ENCODE data around the gene STOML2. TPM values are rescaled to one million over a fixed set of nuclear protein-coding genes. Genes with fewer than 3 reads are reported as not detected.

The STOML2 gene
- total and polyA plus RNA-seq, 2 donors (not counting 3 experiments of a cell fraction or from before 2014, with no cell fraction given): 144 to 187 TPM

GRCh38 chr9:35085078-35085477 lies 17.9 kb downstream of the STOML2 start:
- Histone ChIP-seq H3K79me2 (ENCODE audit: control insufficient read depth, insufficient read depth, low read length) (no peaks in the 10 kb centered on the region), H3K27me3 (ENCODE audit: control insufficient read depth in 2 of 2, insufficient read depth in 2 of 2, low read length in 2 of 2) (no peaks in the 10 kb centered on the region), H3K9ac (replicated peaks; ENCODE audit: extremely low read depth, insufficient read depth, low read length) (no peak overlapping the region), H2AFZ (ENCODE audit: low read depth, low read length) (no peak overlapping the region), H3K9me3 (replicated peaks; ENCODE audit: control insufficient read depth, insufficient read depth, low read length) (no peaks in the 10 kb centered on the region), H3K9me1 (replicated peaks; ENCODE audit: control insufficient read depth, extremely low read depth, insufficient read depth, low read length) (no peaks in the 10 kb centered on the region), H4K20me1 (replicated peaks; ENCODE audit: control insufficient read depth, extremely low read depth, insufficient read depth, low read length) (no peaks in the 10 kb centered on the region), H3K4me1 (ENCODE audit: control insufficient read depth, extremely low read depth, insufficient read depth, low read length) (peaks cover 3% of the 10 kb centered on the region), H3K4me2 (ENCODE audit: insufficient read depth, low read length) (no peak overlapping the region), H3K4me3 (replicated peaks in 1 of 3; ENCODE audit: insufficient read depth in 1 of 3, low read depth in 1 of 3, low read length in 3 of 3) (no peak overlapping the region), H3K36me3 (ENCODE audit: control insufficient read depth in 2 of 2, extremely low read depth in 1 of 2, insufficient read depth in 2 of 2, low read length in 2 of 2) (peaks cover 2 to 13% of the 10 kb centered on the region in 2 experiments), H3K27ac (ENCODE audit: insufficient read depth, low read depth, low read length) (no peak overlapping the region)
- ChIA-PET CTCF (no interaction called here), POLR2A (interaction anchor here (0.7 kb wide), 1 partner anchor 12 kb away, joined by 3 read pairs; no protein-coding TSS in a partner anchor)
- TF ChIP-seq POLR2A (IDR thresholded peaks at IDR 0.05; ENCODE audit: low read depth, low read length) (no peak), CTCF (IDR thresholded peaks at IDR 0.05; ENCODE audit: extremely low read depth in 1 of 2, insufficient read depth in 1 of 2, low read depth in 1 of 2, low read length in 2 of 2) (no peak), EZH2 (IDR thresholded peaks at IDR 0.05; ENCODE audit: borderline replicate concordance, low read depth, low read length, severe bottlenecking) (no peak), JUN (IDR thresholded peaks at IDR 0.05; ENCODE audit: borderline replicate concordance, insufficient read depth, insufficient read length, low read depth) (no peak), GATA2 (IDR thresholded peaks at IDR 0.05; ENCODE audit: insufficient read depth, insufficient read length, low read depth, low read length) (no peak), POLR2AphosphoS5 (IDR thresholded peaks at IDR 0.05; ENCODE audit: insufficient read depth, low read depth, low read length) (no peak), MAX (IDR thresholded peaks at IDR 0.05; ENCODE audit: insufficient read depth, insufficient read length) (no peak), FOS (IDR thresholded peaks at IDR 0.05; ENCODE audit: borderline replicate concordance, insufficient read depth, low read length) (no peak), MYC (IDR thresholded peaks at IDR 0.05; ENCODE audit: low read depth, low read length) (no peak)
- no TSS peak for BruUV-seq (replicated peaks)
- DNase-seq (ENCODE audit: low read depth, low spot score) (no peak), FAIRE-seq (no peak)
- intact Hi-C loops (cut with micrococcal nuclease) (no loop called here), dilution Hi-C loops (cut with MboI; ENCODE audit: extremely low pct_ligation_motif_present, low sequenced_read_pairs) (no loop called here)

Measured in endothelial cell of umbilical vein (primary cell).